Central memory CD4-positive, alpha-beta T cell (primary cell): ENCODE measurements around the gene TEFM.
"Not testable (repeated sequence)": the region's sequence is repeated elsewhere in the genome, so short reads cannot be mapped to it uniquely, and the experiment has no call there.

ENCODE experiments used
- DNase-seq: peaks from one replicate; pipeline ENCODE4 v3.0.0; 2022

TEFM gene

DNA sequence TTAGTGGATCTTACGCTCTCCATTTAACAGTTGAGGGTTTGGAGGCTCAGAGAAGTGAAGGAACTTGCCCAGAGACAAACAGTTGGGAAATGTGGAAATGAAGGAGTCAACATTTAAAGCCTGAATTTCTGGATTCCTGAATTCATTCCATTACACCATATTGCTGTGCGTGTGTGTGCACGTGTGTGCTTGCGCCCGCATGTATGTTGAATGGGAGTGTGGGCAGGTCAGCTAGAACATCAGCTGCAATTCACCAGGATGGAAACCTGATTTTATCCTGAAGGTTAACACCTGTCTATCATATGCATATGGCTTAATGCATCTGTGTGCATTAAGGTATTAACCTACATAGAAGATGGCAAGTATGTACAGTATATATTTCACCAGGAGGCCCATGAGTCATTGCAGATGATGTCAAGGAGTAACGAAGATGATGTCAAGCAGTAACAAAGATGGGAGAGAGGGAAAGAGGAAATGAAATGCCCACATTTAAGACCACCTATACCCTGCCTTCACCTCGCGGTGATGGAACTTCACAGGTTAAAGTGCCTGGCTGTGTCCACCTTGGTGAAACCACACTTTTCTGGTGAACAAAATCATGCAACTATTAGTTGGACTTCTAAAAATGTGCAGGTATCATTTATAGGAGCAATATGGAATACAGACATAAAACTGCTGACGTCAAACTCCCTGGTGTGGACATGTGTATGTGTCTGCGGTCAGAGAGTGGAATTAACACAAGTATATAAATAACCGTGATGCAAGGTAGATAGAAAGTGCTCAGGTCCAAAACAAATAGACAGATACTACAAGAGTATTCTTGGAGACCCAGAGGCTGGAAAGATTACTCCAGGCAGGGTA is 14.9 kb upstream of the TEFM start:
- no peak for DNase-seq

- no peak for DNase-seq
Observed at GRCh38 chr17:30920282-30920681, 14.2 kb upstream of the TEFM start.

DNA sequence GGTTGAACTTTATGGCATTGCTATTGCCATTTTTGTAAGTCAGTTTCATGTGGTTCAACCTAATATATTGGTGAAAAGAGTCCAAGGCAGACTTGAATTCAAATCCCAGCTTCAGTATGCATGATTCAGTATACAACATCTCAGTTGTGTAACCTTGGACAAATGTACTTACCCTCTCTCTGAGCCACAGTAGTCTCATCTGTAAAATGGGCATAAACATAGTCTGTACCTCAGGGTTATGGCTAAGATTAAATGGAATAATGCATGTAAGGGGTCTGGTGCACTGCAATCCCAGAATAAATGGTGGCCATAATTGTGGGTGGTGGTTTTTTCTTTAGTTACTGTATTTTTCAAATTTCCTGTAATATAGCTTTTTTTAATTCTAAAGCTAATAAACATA is 11.0 kb upstream of the TEFM start:
- DNase-seq = no peak

DNA sequence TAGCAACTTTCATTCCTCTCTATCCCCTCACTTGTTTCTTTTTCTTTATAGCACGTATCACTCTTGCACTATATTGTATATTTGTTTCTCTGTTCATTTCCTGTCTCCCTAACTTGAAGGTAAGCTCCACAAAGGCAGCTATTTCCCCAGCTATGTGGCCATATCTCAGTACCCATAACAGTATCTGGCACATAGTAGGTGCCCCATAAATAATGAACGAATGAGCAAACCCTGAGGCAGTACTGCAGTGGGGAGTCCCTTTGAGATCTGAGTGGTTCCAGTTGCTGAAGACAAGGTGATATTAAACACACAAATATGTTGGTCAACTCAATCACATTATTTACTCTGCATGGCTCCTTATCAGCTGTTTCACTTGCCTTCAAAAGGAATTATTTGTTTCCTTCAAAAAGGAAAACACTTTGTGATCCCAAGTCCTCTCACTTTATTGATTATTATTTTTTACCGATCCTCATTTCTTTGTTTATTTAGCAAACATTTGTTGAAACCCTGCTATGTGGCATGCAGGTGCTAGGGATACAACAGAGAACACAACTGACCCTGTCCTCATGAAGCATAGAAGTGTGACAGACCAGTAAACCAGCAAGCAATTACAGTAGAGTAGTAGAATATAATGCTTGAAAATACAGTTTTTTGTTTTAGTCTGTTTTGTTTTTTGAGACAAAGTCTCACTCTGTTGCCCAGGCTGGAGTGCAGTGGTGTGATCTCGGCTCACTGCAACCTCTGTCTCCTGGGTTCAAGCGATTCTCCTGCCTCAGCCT is 10.0 kb upstream of the TEFM start:
- no peak for DNase-seq

GRCh38 chr17:30913955-30914354 is 7.9 kb upstream of the TEFM start:
- no peak for DNase-seq

GRCh38 chr17:30910151-30910550 is 4.1 kb upstream of the TEFM start:
- DNase-seq = not testable (repeated sequence)

GRCh38 chr17:30908717-30909420 is 2.8 kb upstream of the TEFM start:
- DNase-seq = no peak

GRCh38 chr17:30905742-30906100 is 317 bp downstream of the TEFM start:
- DNase-seq = peak; percentile 9

GRCh38 chr17:30897311-30897710 is 8.7 kb downstream of the TEFM start:
- DNase-seq = no peak

GRCh38 chr17:30894236-30894635 is 11.8 kb downstream of the TEFM start:
- DNase-seq = no peak

DNA sequence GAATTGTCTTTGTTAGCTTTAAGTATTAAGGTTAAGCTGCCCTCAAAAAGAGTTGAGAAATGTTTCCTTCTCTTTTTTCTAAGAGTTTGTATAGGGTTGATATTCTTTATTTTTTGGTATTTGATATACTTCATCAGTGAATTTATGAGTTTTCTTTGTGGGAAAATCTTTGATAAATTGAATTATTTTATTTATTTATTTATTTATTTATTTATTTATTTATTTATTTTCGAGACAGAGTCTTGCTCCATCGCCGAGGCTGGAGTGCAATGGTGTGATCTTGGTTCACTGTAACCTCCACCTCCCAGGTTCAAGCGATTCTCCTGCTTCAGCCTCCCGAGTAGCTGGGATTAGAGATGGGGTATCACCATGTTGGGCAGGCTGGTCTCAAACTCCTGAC is 19.9 kb downstream of the TEFM start:
- DNase-seq = no peak

- DNase-seq = no peak
Observed at GRCh38 chr17:30869005-30869404, 37.0 kb downstream of the TEFM start.

DNA sequence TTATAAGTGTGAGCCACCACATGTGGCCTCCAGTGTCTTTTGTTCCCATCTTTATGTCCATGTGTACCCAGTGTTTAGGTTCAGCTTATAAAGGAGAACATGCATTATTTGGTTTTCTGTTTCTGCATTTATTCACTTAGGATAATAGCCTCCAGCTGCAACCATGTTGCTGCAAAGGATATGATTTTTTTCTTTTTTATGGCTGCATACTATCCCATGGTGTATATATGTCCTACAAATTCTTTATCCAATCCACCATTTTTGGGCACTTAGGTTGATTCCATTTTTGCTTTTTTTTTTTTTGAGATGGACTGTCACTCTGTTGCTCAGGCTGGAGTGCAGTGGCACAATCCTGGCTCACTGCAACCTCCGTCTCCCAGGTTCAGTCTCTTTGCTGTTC is 41.4 kb downstream of the TEFM start:
- no peak for DNase-seq

GRCh38 chr17:30858556-30859250 is 47.3 kb downstream of the TEFM start:
- DNase-seq = no peak

- no peak for DNase-seq
Observed at GRCh38 chr17:30854146-30854545, 51.9 kb downstream of the TEFM start.
